IPS-20b (cell line): ENCODE measurements around the gene FHIT.

ENCODE experiments used
- H3K27ac ChIP-seq: one replicate; pipeline ENCODE4 v1.5.1; 2013; ENCODE audit warnings: low read length
- H3K27me3 ChIP-seq: 2 replicates; pipeline ENCODE4 v1.6.1; 2013; ENCODE audit warnings: mild to moderate bottlenecking, low read length, inconsistent platforms; ENCODE audit not compliant: insufficient read depth
- H3K36me3 ChIP-seq: 2 replicates; pipeline ENCODE4 v1.6.1; 2013; ENCODE audit warnings: low read depth, mild to moderate bottlenecking, inconsistent platforms, low read length, moderate library complexity; ENCODE audit not compliant: insufficient read depth
- H3K4me1 ChIP-seq: 2 replicates; pipeline ENCODE4 v1.6.1; 2013; ENCODE audit warnings: mild to moderate bottlenecking, control low read depth, inconsistent platforms, low read length, moderate library complexity; ENCODE audit not compliant: insufficient read depth
- H3K4me3 ChIP-seq: 2 replicates; pipeline ENCODE4 v1.5.1; 2013; ENCODE audit warnings: mild to moderate bottlenecking, low read length, inconsistent platforms
- H3K9ac ChIP-seq: 2 replicates; pipeline ENCODE4 v1.6.1; 2013; ENCODE audit warnings: low read depth, mild to moderate bottlenecking, inconsistent platforms, low read length, moderate library complexity
- H3K9me3 ChIP-seq: 2 replicates; pipeline ENCODE4 v1.6.1; 2013; ENCODE audit warnings: mild to moderate bottlenecking, low read depth, low read length, inconsistent platforms; ENCODE audit not compliant: insufficient read depth

FHIT gene

GRCh38 chr3:59777066-59777465, 1474.2 kb downstream of the FHIT start:
- Histone ChIP-seq H3K27me3 (no peaks in the 10 kb centered on the region), H3K9ac (no peak overlapping the region), H3K36me3 (no peaks in the 10 kb centered on the region), H3K9me3 (no peaks in the 10 kb centered on the region), H3K4me3 (no peak overlapping the region), H3K27ac (no peak overlapping the region), H3K4me1 (no peaks in the 10 kb centered on the region)

GRCh38 chr3:59775761-59776325, 1475.4 kb downstream of the FHIT start:
- H3K4me3 ChIP-seq, result no peak overlapping the region
- H3K9ac ChIP-seq, result no peak overlapping the region
- no peak overlapping the region for H3K27ac ChIP-seq
- H3K9me3 ChIP-seq, result no peaks in the 10 kb centered on the region
- H3K36me3 ChIP-seq, result no peaks in the 10 kb centered on the region
- H3K27me3 ChIP-seq, result no peaks in the 10 kb centered on the region
- H3K4me1 ChIP-seq, result no peaks in the 10 kb centered on the region

GRCh38 chr3:59775106-59775505, 1476.1 kb downstream of the FHIT start:
- Histone ChIP-seq H3K9me3 (no peaks in the 10 kb centered on the region), H3K36me3 (no peaks in the 10 kb centered on the region), H3K27me3 (no peaks in the 10 kb centered on the region), H3K27ac (no peak overlapping the region), H3K9ac (no peak overlapping the region), H3K4me1 (no peaks in the 10 kb centered on the region), H3K4me3 (no peak overlapping the region)

- Histone ChIP-seq H3K4me1 (no peaks in the 10 kb centered on the region), H3K4me3 (no peak overlapping the region), H3K9ac (no peak overlapping the region), H3K27me3 (no peaks in the 10 kb centered on the region), H3K27ac (no peak overlapping the region), H3K36me3 (no peaks in the 10 kb centered on the region), H3K9me3 (no peaks in the 10 kb centered on the region)
Observed at GRCh38 chr3:59774634-59775033, 1476.6 kb downstream of the FHIT start.

- Histone ChIP-seq H3K9ac (no peak overlapping the region), H3K4me3 (no peak overlapping the region), H3K36me3 (no peaks in the 10 kb centered on the region), H3K27ac (no peak overlapping the region), H3K9me3 (no peaks in the 10 kb centered on the region), H3K4me1 (no peaks in the 10 kb centered on the region), H3K27me3 (no peaks in the 10 kb centered on the region)
Observed at GRCh38 chr3:59774000-59774399, 1477.3 kb downstream of the FHIT start.

- no peak overlapping the region for H3K27ac ChIP-seq
- H3K9me3 ChIP-seq, result no peaks in the 10 kb centered on the region
- no peak overlapping the region for H3K9ac ChIP-seq
Observed at GRCh38 chr3:59772416-59773408, 1478.5 kb downstream of the FHIT start.

GRCh38 chr3:59771768-59772181, 1479.5 kb downstream of the FHIT start:
- Histone ChIP-seq H3K4me3 (no peak overlapping the region), H3K27ac (no peak overlapping the region), H3K27me3 (no peaks in the 10 kb centered on the region), H3K4me1 (no peaks in the 10 kb centered on the region), H3K9ac (no peak overlapping the region), H3K9me3 (no peaks in the 10 kb centered on the region), H3K36me3 (no peaks in the 10 kb centered on the region)

More at GRCh38 chr3:59772416-59773408, 1478.5 kb downstream of the FHIT start:
- Histone ChIP-seq H3K36me3 (no peaks in the 10 kb centered on the region), H3K4me3 (no peak overlapping the region), H3K27me3 (no peaks in the 10 kb centered on the region), H3K4me1 (no peaks in the 10 kb centered on the region)

GRCh38 chr3:59769127-59769750, 1482.0 kb downstream of the FHIT start:
- Histone ChIP-seq H3K27ac (no peak overlapping the region), H3K4me3 (no peak overlapping the region), H3K4me1 (no peaks in the 10 kb centered on the region), H3K9ac (no peak overlapping the region), H3K36me3 (no peaks in the 10 kb centered on the region), H3K9me3 (no peaks in the 10 kb centered on the region), H3K27me3 (no peaks in the 10 kb centered on the region)

GRCh38 chr3:59766200-59766872, 1484.9 kb downstream of the FHIT start:
- Histone ChIP-seq H3K9ac (no peak overlapping the region), H3K27me3 (no peaks in the 10 kb centered on the region), H3K4me1 (no peaks in the 10 kb centered on the region), H3K9me3 (no peaks in the 10 kb centered on the region), H3K27ac (no peak overlapping the region), H3K4me3 (no peak overlapping the region), H3K36me3 (no peaks in the 10 kb centered on the region)

GRCh38 chr3:59764171-59764570, 1487.1 kb downstream of the FHIT start:
- Histone ChIP-seq H3K4me3 (no peak overlapping the region), H3K36me3 (no peaks in the 10 kb centered on the region), H3K27me3 (no peaks in the 10 kb centered on the region), H3K9ac (no peak overlapping the region), H3K4me1 (no peaks in the 10 kb centered on the region), H3K9me3 (no peaks in the 10 kb centered on the region), H3K27ac (no peak overlapping the region)

GRCh38 chr3:59762941-59763340, 1488.3 kb downstream of the FHIT start:
- no peaks in the 10 kb centered on the region for H3K36me3 ChIP-seq
- H3K9me3 ChIP-seq, result no peaks in the 10 kb centered on the region
- no peak overlapping the region for H3K9ac ChIP-seq
- no peak overlapping the region for H3K27ac ChIP-seq
- H3K4me1 ChIP-seq, result no peaks in the 10 kb centered on the region; the same call in 1 of the 2 replicates
- no peak overlapping the region for H3K4me3 ChIP-seq
- no peaks in the 10 kb centered on the region for H3K27me3 ChIP-seq
